GM12878 (cell line): ENCODE measurements around the gene POU2AF1. TPM values are rescaled to one million over a fixed set of nuclear protein-coding genes. Genes with fewer than 3 reads are reported as not detected.

Source experiments
- BCL11A ChIP-seq: IDR thresholded peaks from 2 replicates; pipeline ENCODE4 v1.6.1; 2011; ENCODE audit warnings: low read depth, low read length
- BHLHE40 ChIP-seq, 2 experiments: fragments of 450-650 bp in 1 of 2; IDR thresholded peaks; 2 replicates each; pipeline ENCODE4 v1.6.1; 2011 to 2017; ENCODE audit warnings: low read depth in 2 of 2, borderline replicate concordance in 1 of 2, improper control_type of control experiment in 1 of 2, low read length in 1 of 2, mild to moderate bottlenecking in 1 of 2
- CBX3 ChIP-seq: fragments of 200-600 bp; sonication (generic); IDR thresholded peaks from 2 replicates; pipeline ENCODE4 v1.6.1; 2016; ENCODE audit warnings: low read depth, borderline replicate concordance
- EED ChIP-seq: sonication (generic); IDR thresholded peaks from 2 replicates; pipeline ENCODE4 v1.6.1; 2016; ENCODE audit warnings: antibody characterized with exemption, low read depth
- EP300 ChIP-seq, 2 experiments: fragments of 150-350 bp in 1 of 2; IDR thresholded peaks; 2 replicates each; pipeline ENCODE4 v1.6.1; 2011 to 2012; ENCODE audit warnings: low read depth in 2 of 2, low read length in 2 of 2, borderline replicate concordance in 1 of 2, improper control_type of control experiment in 1 of 2, inconsistent platforms in 1 of 2; ENCODE audit not compliant: control insufficient read depth in 1 of 2
- EZH2 ChIP-seq: IDR thresholded peaks from 2 replicates; pipeline ENCODE4 v1.6.1; 2012; ENCODE audit warnings: low read depth, mild to moderate bottlenecking, control low read depth, inconsistent platforms, low read length, borderline replicate concordance; ENCODE audit not compliant: control insufficient read depth
- IKZF1 ChIP-seq: fragments of 450-650 bp; conservative IDR thresholded peaks from 2 replicates; pipeline ENCODE4 v1.6.1; 2017; ENCODE audit warnings: antibody characterized with exemption, mild to moderate bottlenecking
- JUNB ChIP-seq: IDR thresholded peaks from 2 replicates; pipeline ENCODE4 v1.6.1; 2016; ENCODE audit warnings: antibody characterized with exemption, mild to moderate bottlenecking
- JUND ChIP-seq: IDR thresholded peaks from 2 replicates; pipeline ENCODE4 v1.6.1; 2012; ENCODE audit warnings: low read depth, mild to moderate bottlenecking, low read length, improper control_type of control experiment, moderate library complexity
- MTA3 ChIP-seq: IDR thresholded peaks from 2 replicates; pipeline ENCODE4 v1.6.1; 2012; ENCODE audit warnings: low read length, inconsistent platforms, borderline replicate concordance
- MXI1 ChIP-seq: fragments of 150-350 bp; IDR thresholded peaks from 2 replicates; pipeline ENCODE4 v1.6.1; 2011; ENCODE audit warnings: low read depth, mild to moderate bottlenecking, inconsistent platforms, low read length, improper control_type of control experiment
- NR2F1 ChIP-seq: fragments of 450-650 bp; conservative IDR thresholded peaks from 2 replicates; pipeline ENCODE4 v1.6.1; 2017; ENCODE audit warnings: mild to moderate bottlenecking
- PAX8 ChIP-seq: fragments of 450-650 bp; IDR thresholded peaks from 2 replicates; pipeline ENCODE4 v1.6.1; 2017; ENCODE audit warnings: mild to moderate bottlenecking, moderate library complexity
- POU2F2 ChIP-seq: IDR thresholded peaks from 3 replicates; pipeline ENCODE4 v1.6.1; 2011; ENCODE audit warnings: low read depth, mild to moderate bottlenecking, low read length, borderline replicate concordance
- RAD21 ChIP-seq: IDR thresholded peaks from 2 replicates; pipeline ENCODE4 v1.6.1; 2011; ENCODE audit warnings: mild to moderate bottlenecking, low read depth, low read length, moderate library complexity; ENCODE audit not compliant: insufficient read depth
- RAD51 ChIP-seq: fragments of 450-650 bp; IDR thresholded peaks from 2 replicates; pipeline ENCODE4 v1.6.1; 2016; ENCODE audit warnings: moderate library complexity, mild to moderate bottlenecking, inconsistent platforms
- SMAD5 ChIP-seq: IDR thresholded peaks from 2 replicates; pipeline ENCODE4 v1.6.1; 2016; ENCODE audit warnings: antibody characterized with exemption, low read depth
- SRF ChIP-seq, 2 experiments: IDR thresholded peaks; 2 replicates each; pipeline ENCODE4 v1.6.1; 2011; ENCODE audit warnings: low read depth in 2 of 2, low read length in 2 of 2, mild to moderate bottlenecking in 1 of 2, moderate library complexity in 1 of 2
- TARDBP ChIP-seq: IDR thresholded peaks from 2 replicates; pipeline ENCODE4 v1.6.1; 2016; ENCODE audit warnings: borderline replicate concordance
- TBL1XR1 ChIP-seq: IDR thresholded peaks from 2 replicates; pipeline ENCODE4 v1.6.1; 2012; ENCODE audit warnings: low read depth, low read length, improper control_type of control experiment
- TCF12 ChIP-seq: IDR thresholded peaks from 2 replicates; pipeline ENCODE4 v1.6.1; 2011; ENCODE audit warnings: low read depth, mild to moderate bottlenecking, low read length
- polyA plus RNA-seq, 11 experiments: library from polyadenylated mRNA; depleted of rRNA in 4 of 11; unstranded in 6 of 11; stranded (reverse) in 5 of 11; fragments of >200 nt; fragmentation: Nextera tagmentation in 4 of 11; fragmentation: Illumina TruSeq in 1 of 11; extraction: Ambion mirVana in 4 of 11; extraction: Trizol in 1 of 11; gene quantifications; 1 replicate in 1 of 11; 2 replicates in 10 of 11; pipeline versions ENCODE4 v1.2.1 to v1.2.3, GENCODE V29; 2011 to 2016; ENCODE audit warnings: inconsistent platforms in 2 of 11, missing spikeins in 2 of 11, low read depth in 1 of 11
- total RNA-seq, 4 experiments: library from RNA; depleted of rRNA in 3 of 4; stranded (reverse); fragments of >200 nt in 3 of 4; fragmentation: Illumina TruSeq in 1 of 4; extraction: Trizol in 1 of 4; gene quantifications; 2 replicates each; pipeline versions ENCODE4 v1.2.1 to v1.2.3, GENCODE V29; 2013 to 2021
- TF ChIP-seq, protein P1 (sequence below): fragments of 450-650 bp; IDR thresholded peaks from 2 replicates; pipeline ENCODE4 v1.6.1; 2017; ENCODE audit warnings: mild to moderate bottlenecking
- TF ChIP-seq, protein P2 (sequence below): IDR thresholded peaks from 2 replicates; pipeline ENCODE4 v1.6.1; 2012; ENCODE audit warnings: low read length, inconsistent platforms
- TF ChIP-seq, protein P3 (sequence below): fragments of 450-650 bp; IDR thresholded peaks from 2 replicates; pipeline ENCODE4 v1.6.1; 2017; ENCODE audit warnings: mild to moderate bottlenecking, moderate library complexity

Gene POU2AF1
- total and polyA plus RNA-seq, 10 of the 15 experiments (the other 5 are each of a cell fraction or from before 2014, with no cell fraction given): 13.1 to 169 (median 75.5) TPM

DNA sequence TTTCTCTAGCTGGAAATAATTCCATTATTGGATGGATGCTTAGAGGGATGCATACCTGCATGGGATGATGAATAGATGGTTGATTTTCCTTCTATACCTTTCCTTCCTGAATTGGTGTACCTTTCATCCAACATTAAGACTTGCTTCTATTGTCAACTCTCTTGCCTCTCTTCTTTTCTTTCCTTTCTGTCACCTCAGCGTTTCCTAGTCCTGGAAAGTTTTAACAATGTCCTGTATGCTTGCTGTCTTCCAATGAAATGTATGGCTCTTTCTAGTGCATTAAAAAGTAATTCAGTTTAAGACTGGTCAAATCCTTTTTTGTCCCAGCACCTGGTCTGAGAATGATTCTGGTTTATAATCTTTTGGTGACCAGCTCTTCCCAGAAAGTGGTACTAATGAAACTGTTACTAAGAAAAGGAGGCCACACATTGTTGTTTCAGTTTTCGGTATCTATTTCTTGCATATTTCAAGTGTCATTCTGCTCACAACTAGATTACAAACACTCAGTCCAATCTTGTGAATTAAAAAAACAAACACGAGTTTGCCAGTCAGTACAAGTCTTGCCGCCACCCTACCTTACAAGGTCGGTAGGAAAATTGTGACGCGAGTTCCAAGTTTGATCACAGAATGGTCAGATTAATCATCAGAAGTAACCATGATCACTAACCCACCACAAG lies 8.0 kb downstream of the POU2AF1 start (continued):
- TF ChIP-seq POU2F2 (peak; percentile 83), EZH2 (no peak), IKZF1 (peak; percentile 74), BCL11A (peak; percentile 31; the same call in 1 of the 2 replicates), CBX3 (no peak), NR2F1 (no peak), RAD51 (0 out of 2 replicates have a peak, but pooled peaks have one; percentile 11), RAD21 (no peak), TARDBP (no peak), JUNB (peak; percentile 43; the same call in 1 of the 2 replicates), SRF (IDR thresholded peaks at IDR 0.05; ENCODE audit: low read depth in 2 of 2, low read length in 2 of 2) (0 out of 4 replicates have a peak, but pooled peaks of 1 of the 2 experiments have one; percentile 33), MXI1 (no peak), TBL1XR1 (peak; percentile 50; the same call in 1 of the 2 replicates), SMAD5 (0 out of 2 replicates have a peak, but pooled peaks have one; percentile 12), TCF12 (0 out of 2 replicates have a peak, but pooled peaks have one; percentile 42), EP300 (IDR thresholded peaks at IDR 0.05; ENCODE audit: borderline replicate concordance in 1 of 2, control insufficient read depth in 1 of 2, low read depth in 2 of 2, low read length in 2 of 2) (peak; percentile 60 to 76; a peak in 3 of 4 replicates), JUND (no peak), EED (peak; percentile 69), BHLHE40 (IDR thresholded peaks at IDR 0.05; ENCODE audit: borderline replicate concordance in 1 of 2, low read depth in 2 of 2, low read length in 1 of 2) (peak in 1 of 2 experiments; percentile 20; a peak in 1 of 4 replicates), MTA3 (0 out of 2 replicates have a peak, but pooled peaks have one; percentile 23), PAX8 (no peak)
- TF ChIP-seq, protein P1, sequence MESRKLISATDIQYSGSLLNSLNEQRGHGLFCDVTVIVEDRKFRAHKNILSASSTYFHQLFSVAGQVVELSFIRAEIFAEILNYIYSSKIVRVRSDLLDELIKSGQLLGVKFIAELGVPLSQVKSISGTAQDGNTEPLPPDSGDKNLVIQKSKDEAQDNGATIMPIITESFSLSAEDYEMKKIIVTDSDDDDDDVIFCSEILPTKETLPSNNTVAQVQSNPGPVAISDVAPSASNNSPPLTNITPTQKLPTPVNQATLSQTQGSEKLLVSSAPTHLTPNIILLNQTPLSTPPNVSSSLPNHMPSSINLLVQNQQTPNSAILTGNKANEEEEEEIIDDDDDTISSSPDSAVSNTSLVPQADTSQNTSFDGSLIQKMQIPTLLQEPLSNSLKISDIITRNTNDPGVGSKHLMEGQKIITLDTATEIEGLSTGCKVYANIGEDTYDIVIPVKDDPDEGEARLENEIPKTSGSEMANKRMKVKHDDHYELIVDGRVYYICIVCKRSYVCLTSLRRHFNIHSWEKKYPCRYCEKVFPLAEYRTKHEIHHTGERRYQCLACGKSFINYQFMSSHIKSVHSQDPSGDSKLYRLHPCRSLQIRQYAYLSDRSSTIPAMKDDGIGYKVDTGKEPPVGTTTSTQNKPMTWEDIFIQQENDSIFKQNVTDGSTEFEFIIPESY: no peak
- TF ChIP-seq, protein P2, sequence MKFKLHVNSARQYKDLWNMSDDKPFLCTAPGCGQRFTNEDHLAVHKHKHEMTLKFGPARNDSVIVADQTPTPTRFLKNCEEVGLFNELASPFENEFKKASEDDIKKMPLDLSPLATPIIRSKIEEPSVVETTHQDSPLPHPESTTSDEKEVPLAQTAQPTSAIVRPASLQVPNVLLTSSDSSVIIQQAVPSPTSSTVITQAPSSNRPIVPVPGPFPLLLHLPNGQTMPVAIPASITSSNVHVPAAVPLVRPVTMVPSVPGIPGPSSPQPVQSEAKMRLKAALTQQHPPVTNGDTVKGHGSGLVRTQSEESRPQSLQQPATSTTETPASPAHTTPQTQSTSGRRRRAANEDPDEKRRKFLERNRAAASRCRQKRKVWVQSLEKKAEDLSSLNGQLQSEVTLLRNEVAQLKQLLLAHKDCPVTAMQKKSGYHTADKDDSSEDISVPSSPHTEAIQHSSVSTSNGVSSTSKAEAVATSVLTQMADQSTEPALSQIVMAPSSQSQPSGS: peak; percentile 60
- TF ChIP-seq, protein P3, sequence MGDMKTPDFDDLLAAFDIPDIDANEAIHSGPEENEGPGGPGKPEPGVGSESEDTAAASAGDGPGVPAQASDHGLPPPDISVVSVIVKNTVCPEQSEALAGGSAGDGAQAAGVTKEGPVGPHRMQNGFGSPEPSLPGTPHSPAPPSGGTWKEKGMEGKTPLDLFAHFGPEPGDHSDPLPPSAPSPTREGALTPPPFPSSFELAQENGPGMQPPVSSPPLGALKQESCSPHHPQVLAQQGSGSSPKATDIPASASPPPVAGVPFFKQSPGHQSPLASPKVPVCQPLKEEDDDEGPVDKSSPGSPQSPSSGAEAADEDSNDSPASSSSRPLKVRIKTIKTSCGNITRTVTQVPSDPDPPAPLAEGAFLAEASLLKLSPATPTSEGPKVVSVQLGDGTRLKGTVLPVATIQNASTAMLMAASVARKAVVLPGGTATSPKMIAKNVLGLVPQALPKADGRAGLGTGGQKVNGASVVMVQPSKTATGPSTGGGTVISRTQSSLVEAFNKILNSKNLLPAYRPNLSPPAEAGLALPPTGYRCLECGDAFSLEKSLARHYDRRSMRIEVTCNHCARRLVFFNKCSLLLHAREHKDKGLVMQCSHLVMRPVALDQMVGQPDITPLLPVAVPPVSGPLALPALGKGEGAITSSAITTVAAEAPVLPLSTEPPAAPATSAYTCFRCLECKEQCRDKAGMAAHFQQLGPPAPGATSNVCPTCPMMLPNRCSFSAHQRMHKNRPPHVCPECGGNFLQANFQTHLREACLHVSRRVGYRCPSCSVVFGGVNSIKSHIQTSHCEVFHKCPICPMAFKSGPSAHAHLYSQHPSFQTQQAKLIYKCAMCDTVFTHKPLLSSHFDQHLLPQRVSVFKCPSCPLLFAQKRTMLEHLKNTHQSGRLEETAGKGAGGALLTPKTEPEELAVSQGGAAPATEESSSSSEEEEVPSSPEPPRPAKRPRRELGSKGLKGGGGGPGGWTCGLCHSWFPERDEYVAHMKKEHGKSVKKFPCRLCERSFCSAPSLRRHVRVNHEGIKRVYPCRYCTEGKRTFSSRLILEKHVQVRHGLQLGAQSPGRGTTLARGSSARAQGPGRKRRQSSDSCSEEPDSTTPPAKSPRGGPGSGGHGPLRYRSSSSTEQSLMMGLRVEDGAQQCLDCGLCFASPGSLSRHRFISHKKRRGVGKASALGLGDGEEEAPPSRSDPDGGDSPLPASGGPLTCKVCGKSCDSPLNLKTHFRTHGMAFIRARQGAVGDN: 0 out of 2 replicates have a peak, but pooled peaks have one; percentile 57
